Middle frontal gyrus (tissue), 1 donor: ENCODE results near the gene OR4B1.
A peak's percentile ranks its signal among the peaks of the same experiment; 100 is the strongest.
"Not testable (repeated sequence)": the region's sequence is repeated elsewhere in the genome, so short reads cannot be mapped to it uniquely, and the experiment has no call there.

Experiments used
- DNase-seq: peaks from one replicate; pipeline ENCODE4 v3.0.0-alpha.2; 2015; ENCODE audit warnings: low spot score; ENCODE audit errors: extremely low spot score

Gene OR4B1, protein sequence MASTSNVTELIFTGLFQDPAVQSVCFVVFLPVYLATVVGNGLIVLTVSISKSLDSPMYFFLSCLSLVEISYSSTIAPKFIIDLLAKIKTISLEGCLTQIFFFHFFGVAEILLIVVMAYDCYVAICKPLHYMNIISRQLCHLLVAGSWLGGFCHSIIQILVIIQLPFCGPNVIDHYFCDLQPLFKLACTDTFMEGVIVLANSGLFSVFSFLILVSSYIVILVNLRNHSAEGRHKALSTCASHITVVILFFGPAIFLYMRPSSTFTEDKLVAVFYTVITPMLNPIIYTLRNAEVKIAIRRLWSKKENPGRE

GRCh38 chr11:48216510-48216909 lies at the start of gene OR4B1:
OR4B1 (plus strand) TSS chr11:48216810; CDS start chr11:48216810, 0 bp downstream.
- no peak for DNase-seq

- DNase-seq, result no peak
Observed at GRCh38 chr11:48167380-48167779, 49.2 kb upstream of the OR4B1 start.

DNA sequence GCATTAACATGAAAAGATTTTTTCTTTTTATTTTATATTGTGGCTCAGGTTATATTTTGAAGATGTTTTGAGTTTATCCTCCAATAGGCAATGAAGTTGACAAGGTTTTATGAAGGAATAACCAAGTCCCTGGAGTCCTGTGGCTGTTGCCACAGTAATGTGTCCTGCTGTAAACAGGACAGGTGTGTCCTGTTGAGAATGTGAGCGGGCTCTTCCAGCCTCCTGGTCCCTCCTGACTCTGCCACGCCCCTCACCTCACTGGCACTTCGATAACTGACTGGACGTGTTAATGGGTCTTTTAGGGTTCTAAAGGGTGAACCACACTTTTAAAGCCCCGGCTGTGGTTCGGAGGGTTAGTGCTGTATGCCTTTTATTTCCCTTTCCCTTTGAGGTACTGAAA lies 47.8 kb upstream of the OR4B1 start:
- no peak for DNase-seq

GRCh38 chr11:48169259-48169658 lies 47.4 kb upstream of the OR4B1 start:
- no peak for DNase-seq

DNA sequence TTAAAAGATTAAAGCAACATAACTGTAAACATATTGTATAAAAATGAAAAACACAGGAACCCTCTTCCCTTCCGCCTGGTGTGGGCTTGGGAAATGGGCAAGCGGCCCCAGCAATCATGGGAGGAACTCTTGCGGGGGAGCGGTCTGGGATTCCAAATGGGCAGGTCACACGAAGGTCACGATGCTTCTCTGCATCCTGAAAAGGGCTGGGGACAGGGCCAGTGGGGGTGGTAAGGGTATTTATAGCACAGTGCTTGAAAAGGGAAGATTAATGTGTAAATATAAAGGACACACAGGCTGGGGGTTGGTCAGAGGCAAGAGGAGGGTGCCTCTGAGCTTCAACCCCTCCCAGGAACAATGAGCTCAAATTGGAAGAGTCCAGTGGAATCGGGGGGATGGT lies 46.9 kb upstream of the OR4B1 start:
- no peak for DNase-seq

DNA sequence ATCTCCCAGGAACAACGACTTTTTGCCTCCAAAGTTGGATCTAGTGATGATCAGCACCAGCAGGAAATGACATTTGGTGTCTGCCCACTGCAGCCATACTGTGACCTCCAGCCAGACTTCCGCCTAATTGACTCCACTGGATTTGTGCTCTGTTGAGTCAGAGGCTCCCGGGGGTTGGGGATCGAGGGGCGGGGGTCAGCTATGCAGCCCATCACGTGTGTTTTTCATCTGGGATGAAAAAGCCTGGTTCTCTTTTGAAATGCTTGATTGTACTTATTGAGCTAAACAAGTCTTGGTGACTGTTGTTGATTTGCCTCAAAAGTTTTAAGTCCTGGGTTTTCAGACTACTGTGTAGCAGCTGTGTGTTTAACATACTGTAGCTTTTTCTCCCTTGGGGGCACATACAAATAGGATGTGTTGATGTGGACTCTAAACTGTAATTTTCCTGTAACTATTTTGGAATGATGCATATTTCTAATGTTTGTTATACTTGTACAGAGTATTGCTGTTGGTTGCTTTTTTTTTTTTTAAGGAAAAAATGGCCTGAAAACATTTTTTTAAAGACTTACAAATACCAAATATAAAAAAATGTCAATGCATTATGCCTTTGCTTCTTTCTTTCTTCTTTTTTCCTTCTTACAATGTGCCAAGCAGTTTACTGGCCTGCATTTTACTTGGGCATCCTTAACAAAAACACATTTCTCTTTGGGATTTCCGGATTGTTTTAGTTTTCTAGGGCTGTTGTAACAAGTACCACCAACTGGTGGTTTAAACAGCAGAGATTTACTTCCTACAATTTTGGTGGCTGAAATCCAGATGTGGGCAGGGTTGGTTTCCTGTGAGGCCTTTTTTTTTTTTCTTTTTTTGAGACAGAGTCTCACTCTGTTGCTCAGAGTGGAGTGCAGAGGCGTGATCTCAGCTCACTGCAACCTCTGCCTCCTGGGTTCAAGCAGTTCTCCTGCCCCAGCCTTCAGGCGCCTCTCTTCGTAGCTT lies 46.1 kb upstream of the OR4B1 start:
- no peak for DNase-seq

- peak; percentile 54 for DNase-seq
Observed at GRCh38 chr11:48172818-48173609, 43.6 kb upstream of the OR4B1 start.

DNA sequence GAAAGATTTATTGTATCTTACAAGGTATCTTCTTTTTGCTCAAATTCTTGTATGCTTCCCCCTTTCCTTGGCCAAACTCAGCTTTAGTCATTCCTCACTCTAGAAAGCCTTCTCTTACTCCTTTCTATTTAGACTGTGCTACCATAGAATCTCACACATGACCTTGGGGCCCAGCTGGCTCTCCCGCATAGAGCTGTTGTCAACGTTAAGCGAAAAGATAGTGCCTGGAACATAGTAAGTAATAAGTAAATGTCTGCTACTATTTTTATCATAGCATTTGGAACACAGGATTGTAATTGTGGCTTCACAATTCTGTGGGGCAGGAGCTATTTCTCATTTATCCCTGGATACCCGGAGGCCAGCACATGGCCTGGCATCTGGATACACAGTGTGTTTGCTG lies 38.9 kb upstream of the OR4B1 start:
- no peak for DNase-seq

GRCh38 chr11:48180627-48181026 lies 36.0 kb upstream of the OR4B1 start:
- DNase-seq, result no peak

GRCh38 chr11:48182860-48183526 lies 33.6 kb upstream of the OR4B1 start:
- no peak for DNase-seq

DNA sequence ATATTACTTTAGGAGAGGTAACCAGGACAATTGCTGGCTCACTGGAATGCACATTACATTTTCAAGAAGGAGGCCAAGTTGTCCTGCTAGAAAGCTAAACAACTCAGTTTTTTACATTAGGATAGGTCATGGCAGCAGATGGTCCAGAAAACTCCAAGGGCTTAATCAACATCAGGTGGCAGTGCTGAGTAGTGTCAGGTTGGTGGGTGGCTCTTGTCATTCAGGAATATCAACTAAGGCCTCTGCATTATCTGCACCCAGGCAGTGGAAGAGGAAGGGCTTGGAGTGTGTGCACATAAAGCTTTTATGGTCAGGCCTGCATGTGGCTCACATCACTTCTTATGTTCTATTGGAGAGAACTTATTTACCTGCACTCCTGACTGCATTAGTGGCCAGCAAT lies 32.2 kb upstream of the OR4B1 start:
- no peak for DNase-seq

- DNase-seq, result not testable (repeated sequence)
Observed at GRCh38 chr11:48190906-48191654, 25.5 kb upstream of the OR4B1 start.

GRCh38 chr11:48193876-48194275 lies 22.7 kb upstream of the OR4B1 start:
- DNase-seq, result no peak

DNA sequence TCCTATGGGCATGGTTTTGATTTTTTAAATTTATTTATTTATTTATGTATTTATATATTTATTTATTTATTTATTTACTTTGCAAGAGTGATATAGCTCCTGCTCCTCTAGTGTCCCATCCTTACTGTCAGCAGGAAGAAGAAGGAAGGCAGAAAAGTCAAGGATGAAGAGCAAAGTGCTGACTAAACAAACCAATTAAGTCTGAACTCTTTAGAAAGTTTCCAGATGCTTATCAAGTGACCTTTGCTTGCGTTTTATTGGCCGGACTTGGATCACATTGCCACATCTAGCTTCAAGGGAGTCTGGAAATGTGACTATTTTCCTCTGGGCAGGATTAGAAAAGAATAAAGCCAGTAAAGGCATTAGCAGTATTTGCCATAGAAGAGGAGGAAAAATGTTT lies 8.7 kb upstream of the OR4B1 start:
- no peak for DNase-seq

GRCh38 chr11:48210052-48210451 lies 6.6 kb upstream of the OR4B1 start:
- DNase-seq, result no peak

DNA sequence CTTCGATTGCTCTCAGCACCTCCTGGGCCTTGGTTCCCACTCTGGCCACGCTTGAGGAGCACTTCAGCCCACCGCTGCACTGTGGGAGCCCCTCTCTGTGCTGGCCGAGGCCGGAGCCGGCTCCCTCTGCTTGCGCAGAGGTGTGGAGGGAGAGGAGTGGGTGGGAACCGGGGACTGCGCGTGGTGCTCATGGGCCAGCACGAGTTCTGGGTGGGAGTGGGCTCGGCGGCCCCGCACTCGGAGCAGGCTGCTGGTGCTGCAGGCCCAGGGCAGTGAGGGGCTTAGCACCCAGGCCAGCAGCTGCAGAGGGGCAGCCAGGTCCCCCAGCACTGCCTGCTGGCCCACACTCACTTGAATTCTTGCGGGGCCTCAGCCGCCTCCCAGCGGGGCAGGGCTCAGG lies 12.2 kb downstream of the OR4B1 start:
- DNase-seq, result no peak

GRCh38 chr11:48230057-48230456 lies 13.4 kb downstream of the OR4B1 start:
- not testable (repeated sequence) for DNase-seq

- no peak for DNase-seq
Observed at GRCh38 chr11:48237727-48238126, 21.1 kb downstream of the OR4B1 start.

DNA sequence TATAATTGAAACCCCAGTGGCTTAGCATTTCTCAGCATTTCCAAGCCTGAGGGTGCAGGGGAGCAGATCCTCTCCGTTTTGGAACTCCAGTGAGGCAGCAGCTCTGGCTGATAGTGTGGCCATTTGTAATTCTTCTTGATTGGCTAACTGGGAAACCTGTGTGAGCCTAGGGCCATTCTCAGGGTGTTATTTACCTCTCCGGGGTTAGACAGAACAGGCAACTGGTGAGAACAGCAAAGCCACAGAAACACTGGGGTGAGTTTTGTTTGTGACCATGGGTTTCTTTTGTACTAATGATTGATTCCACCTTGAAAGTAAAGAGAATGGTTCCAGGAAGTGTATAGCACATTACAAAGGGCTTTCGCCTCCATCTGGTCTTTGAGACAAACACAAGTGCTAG lies 25.9 kb downstream of the OR4B1 start:
- DNase-seq, result no peak

DNA sequence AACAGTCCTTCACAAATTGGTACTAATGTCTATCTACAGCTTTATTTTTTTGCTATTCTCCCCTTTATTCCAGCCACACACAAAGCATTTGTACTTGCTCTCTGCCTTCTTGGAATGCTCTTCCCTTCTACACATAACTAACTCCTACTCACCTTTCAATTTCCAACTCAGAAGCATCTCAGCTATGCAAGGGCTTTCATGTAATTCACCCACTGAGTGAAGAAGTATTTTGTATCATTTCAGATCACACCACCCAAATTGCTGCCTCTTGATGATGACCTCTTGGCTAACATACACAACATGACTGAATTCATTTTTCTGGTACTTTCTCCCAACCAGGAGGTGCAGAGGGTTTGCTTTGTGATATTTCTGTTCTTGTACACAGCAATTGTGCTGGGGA lies 28.2 kb downstream of the OR4B1 start, which contains the start of gene OR4X2:
TSS of gene OR4X2 (plus strand) at position 301 of the 400 bp plus-strand sequence. CDS start at position 301, 0 bp downstream.
- DNase-seq, result no peak
